Measurements from ENCODE around the gene CHST8.

Gene CHST8

GRCh38 chr19:33781996-33782395 is 160.2 kb downstream of the CHST8 start:
- ChIA-PET POLR2A (no interaction called here), CTCF (no interaction called here)
- DNase-seq (ENCODE audit: extremely low spot score) = no peak
- no peak for TF ChIP-seq SP1 (IDR thresholded peaks at IDR 0.05)
- no peak for TF ChIP-seq FOXA1 (IDR thresholded peaks at IDR 0.05)
- TF ChIP-seq ZNF384 (IDR thresholded peaks at IDR 0.05) = no peak
- TF ChIP-seq CTBP1 (IDR thresholded peaks at IDR 0.05; ENCODE audit: borderline replicate concordance) = no peak
- no peak for TF ChIP-seq SUZ12 (IDR thresholded peaks at IDR 0.05)
- TF ChIP-seq FOXM1 (IDR thresholded peaks at IDR 0.05; ENCODE audit: borderline replicate concordance) = no peak
- no peak for TF ChIP-seq ELF4 (IDR thresholded peaks at IDR 0.05)
- TF ChIP-seq LEF1 (IDR thresholded peaks at IDR 0.05; ENCODE audit: borderline replicate concordance) = no peak
- TF ChIP-seq L3MBTL2 (conservative IDR thresholded peaks at IDR 0.05) = no peak
- TF ChIP-seq, protein P1, sequence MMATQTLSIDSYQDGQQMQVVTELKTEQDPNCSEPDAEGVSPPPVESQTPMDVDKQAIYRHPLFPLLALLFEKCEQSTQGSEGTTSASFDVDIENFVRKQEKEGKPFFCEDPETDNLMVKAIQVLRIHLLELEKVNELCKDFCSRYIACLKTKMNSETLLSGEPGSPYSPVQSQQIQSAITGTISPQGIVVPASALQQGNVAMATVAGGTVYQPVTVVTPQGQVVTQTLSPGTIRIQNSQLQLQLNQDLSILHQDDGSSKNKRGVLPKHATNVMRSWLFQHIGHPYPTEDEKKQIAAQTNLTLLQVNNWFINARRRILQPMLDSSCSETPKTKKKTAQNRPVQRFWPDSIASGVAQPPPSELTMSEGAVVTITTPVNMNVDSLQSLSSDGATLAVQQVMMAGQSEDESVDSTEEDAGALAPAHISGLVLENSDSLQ (IDR thresholded peaks at IDR 0.05) = no peak
- TF ChIP-seq FOXK2 (IDR thresholded peaks at IDR 0.05) = no peak
- TF ChIP-seq TARDBP (IDR thresholded peaks at IDR 0.05) = no peak
- no peak for TF ChIP-seq BHLHE40 (IDR thresholded peaks at IDR 0.05; ENCODE audit: borderline replicate concordance)
- no peak for TF ChIP-seq HDGF (IDR thresholded peaks at IDR 0.05; ENCODE audit: borderline replicate concordance)
- no peak for TF ChIP-seq ARNT (IDR thresholded peaks at IDR 0.05)

DNA sequence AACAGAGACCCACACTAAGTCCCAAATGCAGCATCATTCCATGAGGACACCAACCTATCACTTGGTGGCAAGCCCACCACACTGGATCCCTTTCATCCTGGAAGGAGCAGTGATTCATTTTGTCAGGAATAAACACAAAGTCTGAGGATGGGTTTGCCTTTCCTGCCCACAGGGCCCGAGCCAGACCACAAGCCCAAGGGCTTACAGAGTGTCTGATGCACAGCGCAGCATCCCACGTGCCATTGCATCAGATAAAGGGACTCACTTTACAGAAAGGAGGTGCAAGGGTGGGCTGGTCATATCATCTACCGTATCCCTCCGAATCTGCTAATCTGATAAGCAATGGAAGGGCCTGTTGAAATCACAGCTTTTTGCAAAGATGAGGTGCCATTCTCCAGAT is 162.7 kb downstream of the CHST8 start:
- ChIA-PET POLR2A (no interaction called here), CTCF (interaction anchor here (1.3 kb wide), 1 partner anchor 10 kb away, joined by 3 read pairs; no protein-coding TSS in a partner anchor)
- DNase-seq (ENCODE audit: extremely low spot score) = no peak
- TF ChIP-seq FOXK2 (IDR thresholded peaks at IDR 0.05) = no peak
- no peak for TF ChIP-seq L3MBTL2 (conservative IDR thresholded peaks at IDR 0.05)
- no peak for TF ChIP-seq SUZ12 (IDR thresholded peaks at IDR 0.05)
- no peak for TF ChIP-seq ARNT (IDR thresholded peaks at IDR 0.05)
- no peak for TF ChIP-seq ZNF384 (IDR thresholded peaks at IDR 0.05)
- no peak for TF ChIP-seq ELF4 (IDR thresholded peaks at IDR 0.05)
- no peak for TF ChIP-seq HDGF (IDR thresholded peaks at IDR 0.05; ENCODE audit: borderline replicate concordance)
- no peak for TF ChIP-seq TARDBP (IDR thresholded peaks at IDR 0.05)
- no peak for TF ChIP-seq CTBP1 (IDR thresholded peaks at IDR 0.05; ENCODE audit: borderline replicate concordance)
- TF ChIP-seq FOXM1 (IDR thresholded peaks at IDR 0.05; ENCODE audit: borderline replicate concordance) = no peak
- no peak for TF ChIP-seq LEF1 (IDR thresholded peaks at IDR 0.05; ENCODE audit: borderline replicate concordance)
- TF ChIP-seq BHLHE40 (IDR thresholded peaks at IDR 0.05; ENCODE audit: borderline replicate concordance) = no peak

DNA sequence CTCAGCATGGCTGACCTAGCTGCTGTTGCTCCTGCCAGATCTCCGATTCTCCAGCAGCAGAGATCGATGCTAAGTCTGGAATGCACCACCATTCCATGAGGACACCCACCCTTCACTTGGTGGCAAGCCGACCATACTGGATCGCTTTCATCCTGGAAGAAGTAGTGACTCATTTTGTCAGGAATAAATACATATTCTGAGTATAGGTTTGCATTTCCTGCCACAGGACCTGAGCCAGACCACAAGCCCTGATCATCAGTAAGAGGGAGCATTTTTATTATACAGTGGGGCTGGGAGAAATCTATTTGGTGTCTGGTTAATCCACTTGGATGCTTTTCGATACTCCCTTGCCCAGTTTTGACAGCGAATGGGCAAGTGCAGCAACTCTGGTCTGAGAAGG is 164.0 kb downstream of the CHST8 start:
- CTCF ChIA-PET = interaction anchor here (1.3 kb wide), 1 partner anchor 9 kb away, joined by 3 read pairs; no protein-coding TSS in a partner anchor
- TF ChIP-seq SP1 (IDR thresholded peaks at IDR 0.05) (no peak), BHLHE40 (IDR thresholded peaks at IDR 0.05; ENCODE audit: borderline replicate concordance) (no peak), FOXA1 (IDR thresholded peaks at IDR 0.05) (no peak), ZNF384 (IDR thresholded peaks at IDR 0.05) (no peak), LEF1 (IDR thresholded peaks at IDR 0.05; ENCODE audit: borderline replicate concordance) (no peak), ELF4 (IDR thresholded peaks at IDR 0.05) (no peak), CTBP1 (IDR thresholded peaks at IDR 0.05; ENCODE audit: borderline replicate concordance) (no peak), FOXM1 (IDR thresholded peaks at IDR 0.05; ENCODE audit: borderline replicate concordance) (no peak), HDGF (IDR thresholded peaks at IDR 0.05; ENCODE audit: borderline replicate concordance) (no peak), ARNT (IDR thresholded peaks at IDR 0.05) (no peak), SUZ12 (IDR thresholded peaks at IDR 0.05) (no peak)
- DNase-seq (ENCODE audit: extremely low spot score) = no peak
- POLR2A ChIA-PET = interaction anchor here (1.0 kb wide), 2 partner anchors 9 to 12 kb away, joined by 3 read pairs; partner anchors contain the start of gene KCTD15

GRCh38 chr19:33788676-33789075 is 166.9 kb downstream of the CHST8 start:
- ChIA-PET CTCF (no interaction called here), POLR2A (interaction anchor here (1.3 kb wide), 1 partner anchor 9 kb away, joined by 3 read pairs; no protein-coding TSS in a partner anchor)
- DNase-seq (ENCODE audit: extremely low spot score) = no peak
- TF ChIP-seq, protein P1 (IDR thresholded peaks at IDR 0.05) = no peak
- no peak for TF ChIP-seq BHLHE40 (IDR thresholded peaks at IDR 0.05; ENCODE audit: borderline replicate concordance)
- TF ChIP-seq ARNT (IDR thresholded peaks at IDR 0.05) = no peak
- no peak for TF ChIP-seq CTBP1 (IDR thresholded peaks at IDR 0.05; ENCODE audit: borderline replicate concordance)
- no peak for TF ChIP-seq ELF4 (IDR thresholded peaks at IDR 0.05)
- no peak for TF ChIP-seq SUZ12 (IDR thresholded peaks at IDR 0.05)
- no peak for TF ChIP-seq FOXA1 (IDR thresholded peaks at IDR 0.05)
- TF ChIP-seq L3MBTL2 (conservative IDR thresholded peaks at IDR 0.05) = no peak
- TF ChIP-seq LEF1 (IDR thresholded peaks at IDR 0.05; ENCODE audit: borderline replicate concordance) = no peak
- no peak for TF ChIP-seq SP1 (IDR thresholded peaks at IDR 0.05)
- TF ChIP-seq FOXK2 (IDR thresholded peaks at IDR 0.05) = no peak
- no peak for TF ChIP-seq TARDBP (IDR thresholded peaks at IDR 0.05)
- TF ChIP-seq NFRKB (IDR thresholded peaks at IDR 0.05) = no peak
- TF ChIP-seq FOXM1 (IDR thresholded peaks at IDR 0.05; ENCODE audit: borderline replicate concordance) = no peak

GRCh38 chr19:33789344-33789743 is 167.6 kb downstream of the CHST8 start:
- TF ChIP-seq BHLHE40 (IDR thresholded peaks at IDR 0.05; ENCODE audit: borderline replicate concordance) (no peak), NFRKB (IDR thresholded peaks at IDR 0.05) (no peak), FOXM1 (IDR thresholded peaks at IDR 0.05; ENCODE audit: borderline replicate concordance) (no peak), HDGF (IDR thresholded peaks at IDR 0.05; ENCODE audit: borderline replicate concordance) (no peak), ELF4 (IDR thresholded peaks at IDR 0.05) (no peak), FOXA1 (IDR thresholded peaks at IDR 0.05) (no peak), L3MBTL2 (conservative IDR thresholded peaks at IDR 0.05) (no peak), SP1 (IDR thresholded peaks at IDR 0.05) (no peak), ZNF384 (IDR thresholded peaks at IDR 0.05) (no peak)
- TF ChIP-seq, protein P1 (IDR thresholded peaks at IDR 0.05) = no peak
- ChIA-PET POLR2A (interaction anchor here (1.3 kb wide), 1 partner anchor 8 kb away, joined by 3 read pairs; no protein-coding TSS in a partner anchor), CTCF (no interaction called here)
- no peak for DNase-seq (ENCODE audit: extremely low spot score)
